AML-193 (cell line): Measurements from ENCODE around the gene USP21.

Source experiments
- DNase-seq, 2 experiments: peaks; one replicate each; lab custom pipeline; 2025; lab: John Stamatoyannopoulos, UW

Gene USP21

DNA sequence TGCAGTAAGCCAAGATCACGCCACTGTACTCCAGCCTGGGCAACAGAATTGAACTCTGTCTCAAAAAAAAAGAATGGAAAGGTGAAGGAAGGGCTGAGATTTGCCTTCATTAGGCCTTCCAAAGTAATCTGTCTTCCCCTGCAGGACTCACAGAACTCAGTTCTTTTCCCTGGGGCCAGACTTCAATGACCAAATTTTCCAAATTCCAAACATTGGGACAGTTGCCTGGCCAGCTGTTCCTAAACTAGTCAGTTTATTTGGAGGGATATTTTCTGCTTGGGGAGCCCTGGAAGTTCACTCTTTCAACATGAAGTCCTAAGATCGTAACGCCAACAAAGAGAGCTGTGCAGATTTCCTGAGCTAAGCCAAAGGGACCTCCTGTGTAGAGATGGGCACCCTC lies 21.4 kb upstream of the USP21 start:
- DNase-seq, result no peak

GRCh38 chr1:161138431-161138830 lies 20.9 kb upstream of the USP21 start:
- no peak for DNase-seq

- peak; percentile 59 to 70 for DNase-seq
Measured at GRCh38 chr1:161139766-161140165, 19.5 kb upstream of the USP21 start.

- DNase-seq, result no peak
Measured at GRCh38 chr1:161140755-161141400, 18.4 kb upstream of the USP21 start.

DNA sequence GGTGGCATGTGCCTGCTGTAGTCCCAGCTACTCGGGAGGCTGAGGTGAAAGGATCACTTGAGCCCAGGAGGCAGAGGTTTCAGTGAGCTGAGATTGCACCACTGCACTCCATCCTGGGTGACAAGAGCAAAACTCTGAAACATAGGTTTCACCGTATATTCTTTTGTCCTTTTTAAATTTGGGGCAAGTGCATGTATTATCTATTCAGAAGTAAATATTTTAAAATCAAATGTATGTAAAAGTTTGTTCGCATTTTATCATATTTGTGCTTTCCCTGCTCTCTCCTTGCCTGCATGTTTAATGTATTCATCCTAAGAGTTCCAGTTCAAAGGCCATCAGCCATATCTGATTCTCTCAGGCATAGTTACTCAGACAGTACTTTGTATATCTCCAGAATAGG lies 13.5 kb upstream of the USP21 start:
- no peak for DNase-seq

DNA sequence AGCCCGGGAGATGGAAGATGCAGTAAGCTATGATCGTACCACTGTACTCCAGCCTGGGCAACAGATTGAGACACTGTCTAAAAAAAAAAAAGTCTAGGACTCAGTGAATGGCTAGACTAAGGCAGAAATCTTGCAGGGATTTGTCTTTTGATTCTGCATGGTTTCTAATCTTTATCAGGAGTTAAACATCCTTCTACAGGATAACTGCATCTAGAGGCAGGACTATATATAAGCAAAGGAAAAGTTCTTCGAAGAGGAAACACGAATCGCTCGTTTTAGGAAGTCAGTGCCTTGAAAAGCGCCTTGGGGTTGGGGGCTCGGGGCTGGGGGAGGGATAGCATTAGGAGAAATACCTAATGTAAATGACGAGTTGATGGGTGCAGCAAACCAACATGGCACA lies 6.1 kb upstream of the USP21 start:
- no peak for DNase-seq

DNA sequence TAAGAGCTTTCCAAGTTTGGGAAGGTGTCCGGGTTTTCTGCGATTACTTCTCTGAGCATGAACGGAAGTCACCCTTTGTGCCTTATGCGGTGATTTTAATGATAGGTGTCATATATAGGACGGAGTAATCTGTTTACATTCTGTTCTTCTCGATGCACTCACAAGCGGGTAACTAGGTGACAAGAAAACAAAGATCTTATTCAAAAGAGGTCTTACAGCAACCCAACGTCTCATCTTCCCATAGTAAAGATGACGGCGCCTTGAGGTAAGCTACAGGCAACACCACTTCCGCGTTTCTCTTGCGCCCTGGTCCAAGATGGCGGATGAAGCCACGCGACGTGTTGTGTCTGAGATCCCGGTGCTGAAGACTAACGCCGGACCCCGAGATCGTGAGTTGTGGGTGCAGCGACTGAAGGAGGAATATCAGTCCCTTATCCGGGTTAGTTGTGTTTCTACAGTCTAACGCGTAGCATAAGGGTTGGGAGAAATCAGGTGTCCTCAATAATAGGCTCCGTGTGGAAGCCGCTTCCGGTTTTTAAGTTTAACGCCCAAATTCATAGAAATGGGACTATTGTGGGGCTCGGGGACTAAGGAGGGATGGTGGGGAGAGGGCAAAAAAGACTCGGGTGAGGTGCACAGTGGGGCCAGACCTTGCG lies 5.5 kb upstream of the USP21 start, which contains the start of gene UFC1:
UFC1 (plus strand) TSS at position 297 of the 656 bp plus-strand sequence; CDS start at position 317, 20 bp downstream.
- peak; percentile 87 to 90 for DNase-seq

DNA sequence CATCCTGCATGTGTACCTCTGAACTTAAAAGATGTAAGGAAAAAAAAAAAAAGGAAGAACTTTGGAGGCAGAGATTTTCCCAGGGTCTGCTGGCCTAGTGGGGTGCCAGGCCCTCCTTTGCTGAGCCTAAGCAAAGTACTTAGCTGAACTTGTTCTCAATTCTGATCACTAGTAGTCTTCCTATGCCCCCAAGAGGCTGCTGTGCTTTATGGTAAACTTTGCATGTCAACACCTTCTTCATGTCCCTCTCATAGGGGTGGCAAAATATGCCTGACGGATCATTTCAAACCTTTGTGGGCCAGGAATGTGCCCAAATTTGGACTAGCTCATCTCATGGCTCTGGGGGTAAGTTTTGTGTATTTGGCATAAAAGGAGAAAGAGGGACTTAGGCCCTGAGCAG lies 1.4 kb upstream of the USP21 start:
- no peak for DNase-seq

GRCh38 chr1:161158316-161159010 lies 837 bp upstream of the USP21 start:
- no peak for DNase-seq

- DNase-seq, result no peak
Measured at GRCh38 chr1:161159913-161160243, 578 bp downstream of the USP21 start.

- no peak for DNase-seq
Measured at GRCh38 chr1:161160671-161161145, 1.4 kb downstream of the USP21 start.

DNA sequence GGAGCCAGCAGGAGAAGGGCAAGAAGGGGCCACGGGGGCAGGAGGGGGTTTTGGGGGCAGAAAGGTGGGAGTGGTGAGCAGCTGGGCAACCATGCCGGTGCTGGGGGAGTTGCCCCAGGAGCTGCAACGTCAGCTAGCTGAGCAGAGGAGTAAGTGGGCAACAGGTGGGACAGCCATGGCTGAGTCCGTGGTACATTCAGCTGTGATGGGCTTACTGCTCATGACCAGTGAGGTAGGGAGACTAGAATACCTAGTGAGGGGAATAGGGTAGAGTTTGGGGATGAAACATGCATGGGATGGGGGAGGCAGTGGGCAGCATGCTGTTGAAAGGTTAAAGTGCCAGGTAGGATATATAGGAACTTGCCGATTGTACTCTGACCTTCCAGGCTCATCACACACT lies 2.4 kb downstream of the USP21 start:
- no peak for DNase-seq

GRCh38 chr1:161162052-161162451 lies 2.8 kb downstream of the USP21 start:
- DNase-seq, result no peak

DNA sequence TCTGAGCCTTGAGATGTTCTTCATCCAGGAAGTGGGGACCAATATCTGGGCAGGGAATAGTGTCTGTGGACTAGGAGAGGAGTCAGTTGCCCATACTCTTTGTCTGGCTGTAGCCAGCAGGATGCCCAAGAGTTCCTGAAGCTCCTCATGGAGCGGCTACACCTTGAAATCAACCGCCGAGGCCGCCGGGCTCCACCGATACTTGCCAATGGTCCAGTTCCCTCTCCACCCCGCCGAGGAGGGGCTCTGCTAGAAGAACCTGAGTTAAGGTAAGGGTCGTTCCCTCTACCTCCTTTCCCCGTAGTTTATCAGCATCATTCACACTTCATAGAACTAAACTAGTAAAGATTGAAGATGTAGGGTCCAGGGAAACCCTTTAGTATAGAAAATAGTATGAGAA lies 3.5 kb downstream of the USP21 start:
- no peak for DNase-seq

GRCh38 chr1:161163793-161164192 lies 4.5 kb downstream of the USP21 start:
- no peak for DNase-seq

GRCh38 chr1:161164901-161165610 lies 5.8 kb downstream of the USP21 start:
- no peak for DNase-seq

DNA sequence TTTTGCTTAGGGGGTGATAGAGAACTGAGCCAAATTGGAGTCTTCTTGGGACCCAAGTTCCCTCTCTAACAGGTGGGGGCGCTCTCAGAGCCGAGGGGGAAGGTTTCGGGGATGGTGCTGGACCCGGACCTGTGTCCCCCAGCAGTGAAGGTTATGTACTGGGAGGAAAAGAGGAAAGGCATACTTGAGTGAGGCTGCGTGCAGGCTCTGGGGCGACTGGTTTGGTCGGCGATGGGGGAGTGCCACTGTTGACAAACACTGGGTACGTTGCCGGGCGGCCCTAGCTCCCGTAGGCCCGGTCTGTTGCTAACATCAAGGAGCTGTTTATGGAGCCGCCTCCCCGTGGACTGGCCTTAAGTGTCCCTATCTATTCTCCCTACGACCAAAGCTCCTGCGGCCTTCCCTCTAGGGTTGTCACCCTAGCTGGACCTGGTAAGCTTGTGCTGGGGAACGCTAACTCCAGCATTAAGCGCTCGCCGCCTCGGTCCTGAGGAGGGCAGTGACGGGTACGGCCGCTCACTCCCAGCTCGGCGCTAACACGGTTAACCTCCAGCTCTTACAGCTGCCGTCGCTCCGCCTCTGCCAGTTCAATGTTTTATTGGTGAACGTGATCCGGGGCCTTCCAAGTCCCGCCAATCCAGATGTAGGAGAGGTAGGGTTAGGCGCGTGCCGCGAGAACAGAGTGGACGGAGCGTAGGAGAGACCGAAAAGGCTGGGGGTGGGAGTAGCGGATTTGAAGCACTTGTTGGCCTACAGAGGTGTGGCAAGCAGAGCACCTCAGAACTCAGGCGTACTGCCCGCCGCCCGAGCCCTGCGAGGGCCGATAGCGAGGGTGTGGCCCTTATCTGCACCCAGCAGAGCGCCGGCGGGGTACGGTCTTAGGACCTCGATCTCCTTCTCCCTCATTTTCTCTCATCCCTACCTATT lies 6.7 kb downstream of the USP21 start, which contains the start of gene PPOX:
PPOX (plus strand) TSS at position 685 of the 927 bp plus-strand sequence. CDS start 422 bp downstream, outside the sequence.
- DNase-seq, result peak; percentile 96

GRCh38 chr1:161166669-161167548 lies 7.6 kb downstream of the USP21 start:
- DNase-seq, result peak in 1 of 2 experiments; percentile 10

GRCh38 chr1:161168906-161169305 lies 9.6 kb downstream of the USP21 start:
- no peak for DNase-seq

- DNase-seq, result no peak
Measured at GRCh38 chr1:161171191-161171590, 11.9 kb downstream of the USP21 start.
